IgD-negative memory B cell (primary cell): ENCODE results near the gene TYMP. TPM values are rescaled to one million over a fixed set of nuclear protein-coding genes. Genes with fewer than 3 reads are reported as not detected.
"Not testable (repeated sequence)": the region's sequence is repeated elsewhere in the genome, so short reads cannot be mapped to it uniquely, and the experiment has no call there.

Experiments
- H3K27ac Mint-ChIP-seq, 3 donors: one replicate each; pipeline ENCODE4 v1.8.0; 2020 to 2022; ENCODE audit warnings: mild to moderate bottlenecking in 3 of 3, mixed read lengths in 3 of 3, moderate library complexity in 1 of 3
- H3K27me3 Mint-ChIP-seq: one replicate; pipeline ENCODE4 v1.8.0; 2021; ENCODE audit warnings: mixed read lengths
- H3K36me3 Mint-ChIP-seq: one replicate; pipeline ENCODE4 v1.8.0; 2020; ENCODE audit warnings: mild to moderate bottlenecking, mixed read lengths
- H3K4me1 Mint-ChIP-seq, 3 donors: one replicate each; pipeline ENCODE4 v1.8.0; 2020 to 2022; ENCODE audit warnings: mixed read lengths in 3 of 3, mild to moderate bottlenecking in 1 of 3
- H3K4me3 Mint-ChIP-seq, 4 donors: one replicate each; pipeline ENCODE4 v1.8.0; 2020 to 2022; ENCODE audit warnings: mild to moderate bottlenecking in 4 of 4, mixed read lengths in 4 of 4, moderate library complexity in 3 of 4
- H3K9me3 Mint-ChIP-seq, 3 donors: one replicate each; pipeline ENCODE4 v1.8.0; 2020 to 2021; ENCODE audit warnings: mixed read lengths in 3 of 3, mild to moderate bottlenecking in 1 of 3
- polyA plus RNA-seq: library from polyadenylated mRNA; unstranded; fragments of 300-500 nt; fragmentation: Illumina TruSeq; gene quantifications from one replicate; pipeline ENCODE4 v1.2.3, GENCODE V29; 2021

TYMP gene
- polyA plus RNA-seq, 1 donor from 2014 or later = 56.8 TPM

DNA sequence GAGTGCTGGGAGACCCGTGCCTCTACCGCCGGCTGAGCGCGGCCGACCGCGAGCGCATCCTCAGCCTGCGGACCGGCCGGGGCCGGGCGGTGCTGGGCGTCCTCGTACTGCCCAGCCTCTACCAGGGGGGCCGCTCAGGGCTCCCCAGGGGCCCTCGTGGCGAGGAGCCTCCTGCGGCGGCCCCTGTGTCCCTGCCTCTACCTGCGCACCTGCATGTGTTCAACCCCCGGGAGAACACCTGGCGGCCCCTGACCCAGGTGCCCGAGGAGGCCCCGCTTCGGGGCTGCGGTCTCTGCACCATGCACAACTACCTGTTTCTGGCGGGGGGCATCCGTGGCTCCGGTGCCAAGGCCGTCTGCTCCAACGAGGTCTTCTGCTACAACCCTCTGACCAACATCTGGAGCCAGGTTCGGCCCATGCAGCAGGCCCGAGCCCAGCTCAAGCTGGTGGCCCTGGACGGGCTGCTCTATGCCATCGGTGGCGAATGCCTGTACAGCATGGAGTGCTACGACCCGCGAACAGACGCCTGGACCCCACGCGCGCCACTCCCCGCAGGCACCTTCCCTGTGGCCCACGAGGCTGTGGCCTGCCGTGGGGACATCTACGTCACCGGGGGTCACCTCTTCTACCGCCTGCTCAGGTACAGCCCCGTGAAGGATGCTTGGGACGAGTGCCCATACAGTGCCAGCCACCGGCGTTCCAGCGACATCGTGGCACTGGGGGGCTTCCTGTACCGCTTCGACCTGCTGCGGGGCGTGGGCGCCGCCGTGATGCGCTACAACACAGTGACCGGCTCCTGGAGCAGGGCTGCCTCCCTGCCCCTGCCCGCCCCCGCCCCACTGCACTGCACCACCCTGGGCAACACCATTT lies 19.3 kb upstream of the TYMP start:
- Mint-ChIP-seq H3K36me3 (no peaks in the 10 kb centered on the region), H3K27me3 (no peaks in the 10 kb centered on the region), H3K27ac (peak overlapping the region in 2 of 3 donors; percentile 69 to 80), H3K4me1 (peaks cover 0 to 16% (median 9%) of the 10 kb centered on the region in 3 donors), H3K9me3 (no peaks in the 10 kb centered on the region), H3K4me3 (peak overlapping the region; percentile 75 to 87 (median 79))

DNA sequence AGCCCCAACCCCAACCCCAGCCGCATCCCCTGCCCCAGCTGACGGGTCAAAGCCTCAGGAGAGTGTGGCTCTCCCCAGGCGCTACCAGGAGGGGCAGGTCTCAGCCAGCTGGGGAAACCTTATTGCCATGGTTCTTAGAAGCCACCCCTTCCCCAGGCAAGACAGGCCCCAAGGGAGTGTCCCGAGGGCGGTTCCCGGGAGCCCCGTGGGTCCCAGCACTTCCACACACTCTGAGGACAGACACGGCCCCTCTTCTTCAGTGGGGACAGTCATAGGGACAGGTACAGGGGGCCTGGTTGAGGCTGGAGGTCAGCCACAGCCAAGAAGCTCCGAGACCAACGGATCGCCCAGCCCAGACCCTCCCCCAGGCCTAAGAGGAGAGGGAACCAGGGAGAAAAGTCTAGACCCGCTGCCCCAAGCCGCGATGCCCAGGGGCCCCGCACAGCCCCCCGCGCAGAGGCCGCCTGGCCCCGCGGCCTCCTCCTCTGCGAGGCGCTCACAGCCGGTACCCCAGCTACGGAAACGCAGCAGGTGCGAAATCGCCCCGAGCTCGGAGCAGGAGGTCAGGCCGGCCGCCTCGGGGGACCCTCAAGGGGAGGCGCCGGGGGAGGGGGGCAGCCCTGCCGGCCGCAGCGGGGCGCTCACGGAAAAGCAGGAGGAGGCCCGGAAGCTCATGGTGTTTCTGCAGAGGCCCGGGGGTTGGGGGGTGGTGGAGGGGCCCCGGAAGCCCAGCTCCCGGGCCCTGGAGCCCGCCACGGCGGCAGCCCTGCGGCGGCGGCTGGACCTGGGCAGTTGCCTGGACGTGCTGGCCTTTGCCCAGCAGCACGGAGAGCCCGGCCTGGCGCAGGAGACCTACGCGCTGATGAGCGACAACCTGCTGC lies 18.5 kb upstream of the TYMP start:
- Mint-ChIP-seq H3K4me1 (peaks cover 0 to 16% (median 9%) of the 10 kb centered on the region in 3 donors), H3K4me3 (peak overlapping the region; percentile 45 to 87 (median 68))

DNA sequence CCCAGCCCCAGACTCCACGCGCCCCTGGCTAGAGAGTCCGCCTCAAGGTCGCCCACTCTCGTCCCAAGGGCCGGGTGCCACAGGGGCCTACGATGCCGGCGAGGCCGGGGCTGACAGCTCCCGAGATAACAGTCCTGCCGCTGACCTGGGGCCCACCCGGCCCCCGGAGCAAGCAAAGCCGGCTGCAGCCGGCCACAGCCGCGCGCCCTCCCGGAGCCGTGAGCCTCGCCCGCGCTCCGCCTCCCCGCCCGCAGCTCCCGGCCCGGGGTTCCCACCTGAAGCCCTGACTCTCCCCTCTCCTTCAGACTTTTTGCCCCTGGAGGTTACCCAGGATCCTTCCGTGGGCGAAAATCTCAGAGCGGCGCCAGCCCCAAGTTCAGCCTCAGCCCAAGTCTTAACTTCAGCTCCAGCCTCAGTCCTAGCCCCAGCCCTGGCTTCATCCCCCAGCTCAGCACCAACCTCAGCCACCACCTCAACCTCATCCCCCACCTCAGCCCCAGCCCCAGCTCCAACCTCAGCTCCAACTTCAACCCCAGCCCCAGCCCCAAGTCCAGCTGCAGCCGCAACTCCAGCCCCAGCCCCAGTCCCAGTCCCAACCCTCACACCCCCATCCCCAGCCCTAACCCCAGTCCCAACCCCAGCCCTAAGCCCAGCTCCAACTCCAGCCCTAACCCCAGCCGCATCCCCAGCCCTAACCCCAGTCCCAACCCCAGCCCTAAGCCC lies 17.6 kb upstream of the TYMP start:
- Mint-ChIP-seq H3K27me3 (no peaks in the 10 kb centered on the region), H3K27ac (peak overlapping the region; percentile 71 to 86 (median 78)), H3K36me3 (no peaks in the 10 kb centered on the region), H3K4me1 (peaks cover 3 to 19% (median 12%) of the 10 kb centered on the region in 3 donors), H3K9me3 (no peaks in the 10 kb centered on the region), H3K4me3 (peak overlapping the region in 2 of 4 donors; percentile 60 to 85)

More for the DNA sequence above, 18.5 kb upstream of the TYMP start:
- Mint-ChIP-seq H3K27me3 (no peaks in the 10 kb centered on the region), H3K27ac (peak overlapping the region; percentile 71 to 85 (median 78)), H3K36me3 (no peaks in the 10 kb centered on the region), H3K9me3 (no peaks in the 10 kb centered on the region)

DNA sequence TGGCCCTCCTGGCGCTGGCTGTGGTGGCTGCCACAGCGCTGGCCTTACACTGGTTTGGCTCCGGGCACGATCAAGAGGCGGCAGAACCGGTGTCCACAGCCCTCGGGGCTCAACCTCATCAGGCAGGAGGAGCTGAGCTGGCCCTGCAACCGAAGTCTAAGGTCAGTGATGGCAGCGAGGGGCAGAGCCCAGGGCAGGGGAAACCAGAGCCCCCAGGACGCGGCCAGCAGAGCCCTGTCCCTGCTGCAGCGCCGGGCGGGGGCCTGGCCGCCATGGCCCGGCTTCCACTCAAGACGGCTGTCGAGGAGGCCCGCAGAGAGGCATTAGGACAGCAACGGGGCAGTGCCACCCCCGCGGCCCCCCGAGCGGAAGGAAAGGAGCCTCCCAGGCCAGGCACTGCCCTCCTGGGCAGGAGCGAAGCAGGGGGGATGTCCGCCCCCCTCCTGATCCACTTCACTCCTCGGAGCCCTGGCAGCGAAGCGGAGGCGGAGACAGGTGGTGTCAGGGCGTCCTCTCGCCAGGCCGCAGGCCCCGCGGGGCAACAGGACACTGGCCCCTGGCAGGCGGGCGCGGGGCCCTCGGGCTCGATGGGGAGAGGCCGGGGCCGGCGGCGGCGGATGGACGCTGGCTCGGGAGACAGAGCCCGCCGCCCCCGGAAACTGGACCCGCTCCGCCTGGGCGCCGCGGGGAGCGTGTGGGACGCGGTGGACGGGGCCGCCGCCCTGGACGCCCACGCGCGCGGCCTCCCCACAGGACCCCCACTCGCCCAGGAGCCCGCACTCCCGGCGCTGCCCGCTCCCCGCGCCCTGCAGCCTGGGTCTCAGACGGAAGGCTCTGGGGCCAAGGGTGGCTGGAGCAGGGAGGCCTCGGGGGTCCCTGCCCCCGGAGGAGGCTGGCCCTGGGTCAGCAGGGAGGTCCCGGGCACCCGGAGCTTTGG lies 16.8 kb upstream of the TYMP start:
- Mint-ChIP-seq H3K9me3 (no peaks in the 10 kb centered on the region), H3K27me3 (no peaks in the 10 kb centered on the region), H3K4me1 (peaks cover 8 to 25% (median 19%) of the 10 kb centered on the region in 3 donors), H3K4me3 (peak overlapping the region in 1 of 4 donors; percentile 62), H3K27ac (peak overlapping the region in 1 of 3 donors; percentile 88), H3K36me3 (no peaks in the 10 kb centered on the region)

DNA sequence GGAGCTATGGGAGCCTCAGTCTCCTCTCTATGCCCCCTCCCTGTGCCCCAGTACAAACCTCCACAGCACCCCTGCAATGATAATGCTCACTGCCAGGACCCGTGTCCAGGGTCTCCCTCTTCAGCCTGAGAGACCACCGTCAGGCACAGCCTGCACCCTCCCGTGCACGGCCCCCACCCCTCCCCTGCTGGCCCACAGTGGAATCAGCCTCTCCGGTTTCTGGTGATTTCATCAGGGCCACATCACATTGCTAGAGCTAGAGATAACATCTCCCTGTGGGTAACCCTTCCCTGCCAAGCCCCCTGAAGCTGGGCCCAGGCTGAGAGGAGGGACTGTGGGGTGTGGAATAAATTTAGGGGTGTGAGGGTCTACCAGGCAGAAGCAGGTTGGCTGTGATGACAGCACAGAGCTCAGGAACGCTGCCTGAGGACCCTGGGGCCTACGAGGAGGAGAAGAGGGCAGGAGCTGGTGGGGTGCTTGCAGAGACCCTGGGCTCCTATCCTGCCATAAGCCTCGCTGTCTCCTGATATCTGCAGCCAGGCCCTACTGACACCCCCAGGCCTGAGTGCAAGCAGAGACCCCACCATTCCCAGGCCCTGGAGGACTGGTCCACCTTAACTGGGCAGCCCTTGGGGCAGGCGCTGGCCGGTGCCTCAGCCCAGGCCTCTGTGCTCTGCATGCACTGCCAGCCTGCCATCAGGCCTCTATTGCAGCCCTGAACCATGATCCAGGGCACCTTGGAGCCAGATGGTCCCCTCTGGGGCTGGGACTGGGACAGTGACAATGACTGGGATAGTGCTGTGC lies 15.9 kb upstream of the TYMP start, which contains the start of gene KLHDC7B:
Gene KLHDC7B (plus strand): TSS at position 378 of the 804 bp plus-strand sequence. CDS start 345 bp downstream, at position 723.
- no peaks in the 10 kb centered on the region for H3K36me3 Mint-ChIP-seq
- H3K4me3 Mint-ChIP-seq = peak within 1 kb of the TSS in 2 of 4 donors; percentile 5 to 62
- H3K27ac Mint-ChIP-seq = peak within 1 kb of the TSS; percentile 88 to 93 (median 89)
- H3K9me3 Mint-ChIP-seq = no peaks in the 10 kb centered on the region
- peaks cover 12 to 32% (median 27%) of the 10 kb centered on the region in 3 donors for H3K4me1 Mint-ChIP-seq
- H3K27me3 Mint-ChIP-seq = no peaks in the 10 kb centered on the region

DNA sequence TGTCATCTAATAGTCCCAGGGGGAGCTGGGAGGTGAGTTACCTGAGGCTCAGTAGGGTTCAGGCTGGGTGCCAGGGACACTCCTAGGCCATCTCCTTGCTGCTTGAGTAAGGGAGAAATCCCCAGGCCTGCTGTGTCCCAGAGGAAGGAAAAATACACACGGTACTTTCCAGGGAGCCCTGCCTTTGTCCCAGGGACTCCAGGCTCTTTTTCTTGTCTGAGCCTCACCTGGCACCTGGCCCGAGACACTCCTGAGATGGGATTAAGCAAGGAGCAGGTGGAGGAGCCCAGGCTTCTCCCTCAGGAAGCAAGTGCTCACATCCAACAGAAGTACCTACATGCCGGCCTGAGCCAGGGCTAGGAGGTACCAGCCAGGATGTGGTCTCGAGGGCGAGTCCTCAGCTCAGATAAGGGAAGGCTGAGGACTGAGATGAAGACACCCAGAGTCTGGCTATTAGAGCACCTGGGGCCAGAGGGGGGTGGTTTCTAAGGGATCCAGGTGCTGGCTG lies 15.0 kb upstream of the TYMP start:
- Mint-ChIP-seq H3K4me1 (peaks cover 17 to 30% (median 28%) of the 10 kb centered on the region in 3 donors), H3K27ac (peak overlapping the region; percentile 88 to 93 (median 89)), H3K4me3 (peak overlapping the region in 2 of 4 donors; percentile 5 to 62), H3K9me3 (no peaks in the 10 kb centered on the region), H3K27me3 (no peaks in the 10 kb centered on the region), H3K36me3 (no peaks in the 10 kb centered on the region)

DNA sequence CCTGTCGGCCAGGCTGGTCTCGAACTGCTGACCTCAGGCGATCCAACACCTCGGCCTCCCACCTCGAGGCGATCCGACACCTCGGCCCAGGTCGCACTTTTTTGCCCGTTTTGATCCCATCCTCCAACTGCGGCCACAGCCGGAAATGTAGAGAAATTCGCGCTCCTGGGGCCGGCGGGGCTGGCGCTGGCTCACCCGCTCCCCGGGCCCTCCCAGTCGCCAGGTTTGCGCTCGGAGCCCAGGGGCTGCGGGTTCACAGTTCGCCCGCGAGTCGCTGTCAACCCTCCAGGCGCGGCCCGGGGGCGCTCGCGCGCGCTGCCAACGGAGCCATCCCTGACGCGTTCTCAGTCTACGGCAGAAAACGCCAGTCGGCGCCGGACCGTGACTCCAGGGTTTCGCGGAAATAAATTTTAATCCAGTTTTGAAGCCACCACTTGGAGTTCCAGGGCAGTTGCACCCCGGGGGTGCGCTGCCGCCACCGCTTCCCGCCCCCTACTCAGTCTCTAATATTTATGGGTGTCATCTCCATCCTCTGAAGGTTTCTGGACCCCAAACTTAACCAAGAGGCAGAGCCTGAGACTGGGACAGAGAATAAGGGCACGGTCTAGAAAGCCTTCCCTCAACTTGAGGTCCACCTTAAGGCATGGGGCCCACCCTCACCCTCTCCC lies 14.4 kb upstream of the TYMP start:
- Mint-ChIP-seq H3K4me1 (peaks cover 23 to 36% (median 34%) of the 10 kb centered on the region in 3 donors), H3K9me3 (no peaks in the 10 kb centered on the region), H3K27ac (peak overlapping the region in 2 of 3 donors; percentile 89 to 93), H3K4me3 (peak overlapping the region; percentile 55 to 80 (median 66)), H3K36me3 (no peaks in the 10 kb centered on the region), H3K27me3 (no peaks in the 10 kb centered on the region)

DNA sequence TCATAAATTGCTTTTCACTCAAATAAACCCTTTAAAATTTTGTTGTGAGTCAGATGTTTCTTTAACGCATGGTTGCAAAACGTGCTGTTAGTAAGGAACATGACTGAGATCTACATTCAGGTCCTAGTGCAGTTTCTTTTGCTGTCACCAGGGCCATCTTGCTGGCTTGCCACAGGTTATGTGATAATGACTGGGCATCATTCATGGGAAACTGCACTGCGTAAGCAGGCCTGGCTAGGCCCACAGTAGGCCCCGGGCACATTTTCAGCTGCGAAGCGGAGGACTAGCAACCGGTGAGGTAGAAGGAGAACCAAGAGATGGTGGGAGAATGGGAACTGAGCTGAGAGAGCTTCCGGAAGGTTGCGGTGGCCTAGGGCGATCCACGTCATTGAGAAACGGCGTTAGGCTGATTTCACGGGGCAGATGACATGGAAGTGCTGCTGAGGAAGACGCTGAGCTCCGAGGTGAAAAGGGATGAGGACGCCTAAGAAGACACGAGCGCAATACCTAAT lies 12.7 kb upstream of the TYMP start:
- Mint-ChIP-seq H3K4me1 (peaks cover 28 to 43% (median 41%) of the 10 kb centered on the region in 3 donors), H3K27me3 (no peaks in the 10 kb centered on the region), H3K27ac (peak overlapping the region; percentile 91 to 100 (median 96)), H3K36me3 (no peaks in the 10 kb centered on the region), H3K9me3 (no peaks in the 10 kb centered on the region), H3K4me3 (peak overlapping the region; percentile 70 to 81 (median 78))

DNA sequence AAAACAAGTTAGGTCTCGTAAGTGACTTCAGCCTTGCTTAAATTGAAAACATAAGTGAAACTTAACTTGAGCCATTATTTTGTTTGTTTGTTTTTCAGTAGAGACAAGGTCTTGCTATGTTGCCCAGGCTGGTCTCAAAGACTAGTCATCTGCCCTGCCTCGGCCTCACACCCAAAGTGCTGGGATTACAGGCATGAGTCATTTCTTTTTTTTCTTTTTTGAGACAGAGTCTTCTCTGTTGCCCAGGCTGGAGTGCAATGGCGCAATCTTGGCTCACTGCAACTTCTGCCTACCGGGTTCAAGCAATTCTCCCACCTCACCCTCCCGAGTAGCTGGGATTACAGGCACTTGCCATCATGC lies 11.8 kb upstream of the TYMP start:
- Mint-ChIP-seq H3K4me3 (peak overlapping the region; percentile 60 to 90 (median 76)), H3K4me1 (peaks cover 28 to 43% (median 40%) of the 10 kb centered on the region in 3 donors), H3K27ac (peak overlapping the region; percentile 91 to 100 (median 96))
- not testable (repeated sequence) for H3K27me3 Mint-ChIP-seq, H3K36me3 Mint-ChIP-seq, H3K9me3 Mint-ChIP-seq

DNA sequence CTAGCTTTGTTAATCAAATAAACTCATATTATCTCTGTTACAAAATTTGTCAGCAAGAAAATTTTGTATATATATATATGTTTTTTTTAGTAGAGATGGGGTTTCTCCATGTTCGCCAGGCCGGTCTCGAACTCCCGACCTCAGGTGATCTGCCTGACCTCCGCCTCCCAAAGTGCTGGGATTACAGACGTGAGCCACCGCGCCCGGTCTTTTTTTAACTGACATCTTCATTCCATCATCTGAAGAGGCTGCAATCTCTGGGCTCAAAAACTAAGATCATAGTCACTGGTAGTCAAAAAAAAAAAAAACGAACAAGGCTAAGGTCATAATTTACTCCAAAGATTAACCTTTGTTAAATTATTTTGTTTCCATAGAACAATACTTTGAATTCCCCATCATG lies 10.6 kb upstream of the TYMP start:
- peak overlapping the region; percentile 16 to 90 (median 72) for H3K4me3 Mint-ChIP-seq
- no peaks in the 10 kb centered on the region for H3K9me3 Mint-ChIP-seq
- H3K27me3 Mint-ChIP-seq = no peaks in the 10 kb centered on the region
- peak overlapping the region; percentile 91 to 100 (median 100) for H3K27ac Mint-ChIP-seq
- H3K4me1 Mint-ChIP-seq = peaks cover 28 to 43% (median 38%) of the 10 kb centered on the region in 3 donors
- H3K36me3 Mint-ChIP-seq = no peaks in the 10 kb centered on the region

DNA sequence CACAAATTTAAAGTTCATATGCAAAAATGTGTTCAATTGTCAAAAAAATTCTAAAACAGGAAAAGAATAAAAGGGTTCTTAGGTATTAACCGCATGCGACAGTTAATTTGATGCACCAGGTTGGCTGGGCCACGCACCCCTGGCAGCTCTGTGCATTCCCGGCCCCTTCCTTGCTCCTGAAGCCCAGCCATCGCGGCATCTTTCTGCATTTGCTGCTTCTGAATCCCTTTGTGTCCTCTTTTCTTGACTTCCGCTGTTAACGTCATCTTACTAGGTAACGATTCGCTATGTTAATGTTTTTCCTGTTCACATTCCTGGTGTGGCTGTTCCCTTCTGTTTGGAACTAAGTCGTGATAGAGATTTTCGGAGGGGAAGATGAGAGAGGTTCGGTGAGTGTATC lies 8.0 kb upstream of the TYMP start:
- Mint-ChIP-seq H3K9me3 (no peaks in the 10 kb centered on the region), H3K27me3 (no peaks in the 10 kb centered on the region), H3K4me3 (peak overlapping the region in 1 of 4 donors; percentile 33), H3K4me1 (peaks cover 44 to 59% (median 57%) of the 10 kb centered on the region in 3 donors), H3K36me3 (no peaks in the 10 kb centered on the region), H3K27ac (peak overlapping the region; percentile 87 to 100 (median 93))

DNA sequence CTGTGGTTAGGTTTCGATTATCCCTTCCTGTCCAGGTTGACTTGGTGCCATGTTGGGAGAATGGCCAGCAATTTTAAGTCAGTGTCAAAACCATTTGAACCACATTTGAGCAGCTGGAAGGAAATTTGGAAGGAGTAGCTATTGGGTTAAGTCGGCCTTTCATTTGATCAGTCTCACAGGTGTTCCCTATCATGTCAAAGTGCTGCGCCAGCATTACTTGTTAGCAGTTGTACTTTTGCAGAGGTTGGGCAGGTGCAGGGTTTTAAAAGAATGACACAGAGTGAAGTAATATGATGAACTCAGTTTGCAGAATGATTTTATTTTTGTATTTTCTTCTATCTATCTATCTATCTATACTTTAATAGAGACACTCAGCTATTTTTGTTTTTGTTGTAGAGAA lies 6.4 kb upstream of the TYMP start:
- no peaks in the 10 kb centered on the region for H3K36me3 Mint-ChIP-seq
- H3K9me3 Mint-ChIP-seq = no peaks in the 10 kb centered on the region
- peak overlapping the region in 2 of 3 donors; percentile 59 to 87 for H3K27ac Mint-ChIP-seq
- H3K27me3 Mint-ChIP-seq = no peaks in the 10 kb centered on the region
- peak overlapping the region in 2 of 4 donors; percentile 57 to 95 for H3K4me3 Mint-ChIP-seq
- peaks cover 40 to 50% (median 47%) of the 10 kb centered on the region in 3 donors for H3K4me1 Mint-ChIP-seq
